ENCODE measurements around the gene TAF8.

DNA sequence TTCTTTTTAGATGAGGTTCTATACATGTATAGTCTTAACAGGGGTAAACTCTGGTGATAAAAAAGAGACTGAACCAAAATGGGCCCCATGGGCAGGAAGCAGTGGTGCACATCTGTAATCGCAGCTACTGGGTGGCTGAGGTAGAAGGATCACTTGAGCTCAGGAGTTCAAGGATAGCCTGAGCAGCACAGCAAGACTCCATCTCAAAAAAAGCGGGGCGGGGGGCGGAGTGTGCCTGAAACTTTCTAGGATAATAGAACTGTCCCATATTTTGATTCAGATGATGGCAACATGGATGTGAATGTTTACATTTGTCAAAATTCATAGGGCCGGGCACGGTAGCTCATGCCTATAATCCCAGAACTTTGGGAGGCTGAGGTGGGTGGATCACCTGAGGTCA, 48.8 kb upstream of the TAF8 start:
- TF ChIP-seq TAF1 (IDR thresholded peaks at IDR 0.05; ENCODE audit: low read depth) (no peak), YY1 (IDR thresholded peaks at IDR 0.05; ENCODE audit: low read depth) (no peak), RAD21 (IDR thresholded peaks at IDR 0.05; ENCODE audit: low read depth) (no peak), EGR1 (IDR thresholded peaks at IDR 0.05) (no peak), ZBTB7A (IDR thresholded peaks at IDR 0.05; ENCODE audit: low read depth) (no peak), EP300 (IDR thresholded peaks at IDR 0.05; ENCODE audit: borderline replicate concordance) (no peak)
- TF ChIP-seq, protein P1, sequence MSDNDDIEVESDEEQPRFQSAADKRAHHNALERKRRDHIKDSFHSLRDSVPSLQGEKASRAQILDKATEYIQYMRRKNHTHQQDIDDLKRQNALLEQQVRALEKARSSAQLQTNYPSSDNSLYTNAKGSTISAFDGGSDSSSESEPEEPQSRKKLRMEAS (IDR thresholded peaks at IDR 0.05), result no peak
- TF ChIP-seq, protein P2, sequence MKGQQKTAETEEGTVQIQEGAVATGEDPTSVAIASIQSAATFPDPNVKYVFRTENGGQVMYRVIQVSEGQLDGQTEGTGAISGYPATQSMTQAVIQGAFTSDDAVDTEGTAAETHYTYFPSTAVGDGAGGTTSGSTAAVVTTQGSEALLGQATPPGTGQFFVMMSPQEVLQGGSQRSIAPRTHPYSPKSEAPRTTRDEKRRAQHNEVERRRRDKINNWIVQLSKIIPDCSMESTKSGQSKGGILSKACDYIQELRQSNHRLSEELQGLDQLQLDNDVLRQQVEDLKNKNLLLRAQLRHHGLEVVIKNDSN (IDR thresholded peaks at IDR 0.05), result no peak
